PC-3 (cell line): ENCODE data around the gene STK33.

Source experiments
- CTCF ChIP-seq: fragments of 300-600 bp; sonication (generic); conservative IDR thresholded peaks from 2 replicates; pipeline ENCODE4 v1.5.1; 2017; ENCODE audit warnings: antibody characterized with exemption, low read depth, mild to moderate bottlenecking, low read length
- EZH2 ChIP-seq: fragments of 300-600 bp; sonication (generic); IDR thresholded peaks from one replicate; pipeline ENCODE4 v1.6.1; 2017; ENCODE audit warnings: antibody characterized with exemption, mild to moderate bottlenecking, low read length; ENCODE audit not compliant: unreplicated experiment

GRCh38 chr11:8356216-8356615 is 237.8 kb downstream of the STK33 start:
- no peak for TF ChIP-seq EZH2
- TF ChIP-seq CTCF = no peak
